HG03103 (cell line): ENCODE measurements around the gene KCTD5.
"Not testable (repeated sequence)": the region's sequence is repeated elsewhere in the genome, so short reads cannot be mapped to it uniquely, and the experiment has no call there.

ENCODE experiments used
- ATAC-seq: cut with Tn5 transposase; IDR thresholded peaks from one replicate; pipeline ENCODE4 v1.9.1; 2021; ENCODE audit warnings: low read depth; ENCODE audit not compliant: unreplicated experiment

KCTD5 gene

DNA sequence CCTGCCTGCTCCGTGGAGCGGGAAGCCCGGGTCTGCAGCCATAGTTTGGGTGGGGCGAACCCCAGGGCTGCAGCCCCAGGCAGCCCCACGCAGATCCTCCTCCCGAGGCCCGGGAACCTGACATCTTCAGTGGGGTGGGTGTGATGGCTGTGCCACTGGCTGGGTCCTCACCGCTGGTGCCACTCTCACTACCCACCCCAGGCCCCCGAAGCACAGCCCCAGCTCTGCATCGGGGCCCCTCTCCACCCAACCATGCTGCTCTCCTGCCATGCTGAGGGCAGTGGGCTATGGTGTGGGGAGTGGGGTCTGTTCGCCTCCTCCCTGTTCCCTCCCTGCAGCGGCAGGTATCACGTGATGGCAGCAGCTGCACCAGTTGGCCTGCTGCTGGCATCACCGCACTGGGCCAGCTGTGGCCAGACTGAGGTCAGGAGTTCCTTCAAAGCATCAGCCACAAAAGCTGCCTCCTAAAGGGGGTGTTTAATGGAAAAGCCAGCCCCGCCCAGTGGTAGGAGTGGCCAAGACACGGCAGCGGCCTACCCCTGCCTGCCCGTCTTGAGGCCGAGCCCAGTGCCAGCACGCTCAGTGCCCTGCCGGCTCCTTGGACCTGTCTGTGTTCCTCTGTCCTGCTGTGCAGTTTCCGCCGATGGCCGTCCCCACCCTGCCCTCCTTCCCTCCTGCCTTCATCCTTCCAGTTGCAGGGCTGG is 10.8 kb downstream of the KCTD5 start:
- ATAC-seq: no peak

DNA sequence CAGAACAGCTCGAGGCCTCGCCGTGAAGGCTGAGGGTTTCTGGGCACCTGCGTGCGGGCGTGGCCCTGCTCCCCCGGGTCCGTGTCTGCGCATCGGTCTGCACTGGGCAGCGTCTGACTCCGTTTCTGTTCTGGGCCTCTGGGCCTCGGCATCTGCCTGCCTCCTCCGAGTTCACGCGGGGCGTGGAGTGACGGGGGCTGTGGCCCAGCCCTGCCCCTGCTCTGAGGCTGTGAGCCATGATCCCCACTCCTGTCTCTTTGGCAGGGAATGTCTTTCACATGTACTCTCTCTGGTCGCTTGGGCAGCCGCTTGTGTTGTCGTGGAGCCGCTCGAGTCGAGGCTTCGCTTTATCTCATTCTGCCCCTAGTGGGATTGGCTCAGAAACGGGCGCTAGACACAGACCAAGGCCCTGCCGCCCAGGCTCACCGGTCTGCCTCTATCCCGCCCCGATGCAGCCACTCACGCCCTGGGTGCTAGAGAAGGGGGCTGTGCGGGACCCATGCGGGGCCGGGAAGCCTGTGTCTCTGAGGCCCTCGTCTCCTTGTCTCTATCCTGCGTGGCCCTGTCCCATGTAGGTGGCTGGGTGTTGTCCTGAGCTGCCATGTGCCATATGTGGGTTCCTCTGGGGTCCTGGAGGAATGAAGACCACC is 14.4 kb downstream of the KCTD5 start:
- not testable (repeated sequence) for ATAC-seq

DNA sequence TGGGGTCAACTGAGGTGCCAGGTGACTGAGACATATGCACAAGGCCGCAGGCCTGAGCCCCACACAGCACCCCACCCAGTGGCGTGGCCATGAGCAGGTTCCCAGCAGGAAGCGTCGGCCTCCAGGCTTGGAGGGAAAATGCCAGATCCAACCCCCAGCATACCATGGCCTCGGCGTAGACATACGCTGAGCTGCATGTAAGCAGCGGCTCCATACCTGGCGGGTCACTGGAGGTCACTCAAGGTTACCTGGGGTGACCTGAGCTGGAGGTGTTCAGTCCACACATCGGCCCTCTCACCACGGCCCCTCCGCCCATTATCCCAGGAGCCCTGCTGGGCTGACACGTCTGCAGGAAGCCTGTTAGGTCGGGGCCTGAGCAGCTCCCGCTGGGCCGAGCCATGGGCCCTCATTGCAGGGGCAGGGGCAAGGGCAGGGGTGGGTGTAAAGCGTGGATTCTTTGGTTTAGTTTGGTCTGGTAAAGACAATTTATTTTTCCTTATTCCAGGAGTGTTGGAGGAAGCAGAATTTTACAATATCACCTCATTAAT is 15.2 kb downstream of the KCTD5 start:
- ATAC-seq: no peak

- no peak for ATAC-seq
These were observed 16.0 kb downstream of the KCTD5 start for GRCh38 chr16:2698103-2698870.

GRCh38 chr16:2698965-2699750 is 16.8 kb downstream of the KCTD5 start:
- no peak for ATAC-seq

GRCh38 chr16:2699791-2700600 is 17.7 kb downstream of the KCTD5 start:
- ATAC-seq: no peak

DNA sequence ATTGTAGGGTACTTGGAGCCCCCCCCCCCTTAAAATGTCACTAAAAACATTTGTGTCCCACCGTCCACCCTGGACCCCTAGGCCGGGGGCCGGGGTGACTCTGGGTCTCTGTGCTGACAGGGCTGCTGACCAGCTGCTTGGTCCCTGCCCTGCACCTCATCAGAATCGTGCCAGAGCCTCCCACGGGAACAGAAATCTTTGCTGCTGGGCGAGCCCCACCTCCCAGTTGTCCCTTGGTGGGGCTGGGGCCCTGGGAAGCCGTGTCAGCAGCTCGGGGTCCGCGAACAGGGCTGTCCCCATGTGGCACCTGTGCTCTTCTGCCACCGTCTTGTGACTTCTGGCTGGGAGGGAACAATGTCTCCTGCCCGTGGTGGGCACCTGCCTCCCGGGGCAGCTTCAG is 18.5 kb downstream of the KCTD5 start:
- ATAC-seq: no peak

- ATAC-seq: no peak
These were observed 18.9 kb downstream of the KCTD5 start for GRCh38 chr16:2701272-2701671.

- ATAC-seq: no peak
These were observed 19.6 kb downstream of the KCTD5 start for GRCh38 chr16:2701713-2702437.

- no peak for ATAC-seq
These were observed 20.1 kb downstream of the KCTD5 start for GRCh38 chr16:2702438-2702825.

DNA sequence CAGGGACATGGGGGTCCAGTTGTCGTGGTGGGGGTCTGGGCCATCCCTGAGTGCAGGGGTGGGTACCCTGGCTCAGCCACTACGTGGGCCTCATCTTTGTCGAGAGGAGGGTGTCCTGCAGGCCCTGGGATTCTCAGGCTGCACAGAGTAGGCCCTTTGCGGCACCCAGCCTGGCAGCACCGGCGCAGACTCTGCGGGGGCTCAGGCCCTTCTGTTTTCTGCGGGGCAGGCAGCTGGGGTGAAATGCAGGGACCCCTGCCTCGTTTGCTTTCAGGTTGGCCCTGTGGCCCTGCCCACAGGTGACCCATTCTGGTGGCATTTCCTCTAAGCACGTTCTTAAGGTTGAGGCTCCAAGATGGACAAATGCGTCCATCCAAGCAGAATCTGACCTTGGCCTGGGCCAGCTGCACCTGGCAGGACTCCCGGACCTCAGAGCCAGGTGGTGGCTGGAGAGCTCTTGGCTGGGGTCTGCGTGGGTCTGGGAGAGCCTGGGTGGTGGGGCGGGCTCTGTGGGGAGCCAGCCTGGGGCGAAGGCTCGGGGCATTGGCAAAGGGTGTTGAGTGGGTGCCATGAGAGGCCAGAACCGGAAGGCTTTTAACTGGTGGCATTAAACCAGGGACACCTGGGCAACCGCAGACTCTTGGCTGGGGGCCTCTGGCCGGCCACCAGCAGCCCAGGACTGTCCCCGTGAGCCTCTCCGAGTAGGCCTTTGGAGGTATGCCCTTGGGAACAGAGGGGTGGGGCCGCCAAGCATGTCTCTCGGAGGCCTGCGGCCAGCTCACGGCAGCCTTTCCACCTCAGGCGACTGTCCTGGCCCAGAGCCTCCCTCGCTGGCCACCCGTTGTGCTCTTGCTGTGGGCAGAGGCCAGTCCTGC is 20.8 kb downstream of the KCTD5 start:
- ATAC-seq: no peak

DNA sequence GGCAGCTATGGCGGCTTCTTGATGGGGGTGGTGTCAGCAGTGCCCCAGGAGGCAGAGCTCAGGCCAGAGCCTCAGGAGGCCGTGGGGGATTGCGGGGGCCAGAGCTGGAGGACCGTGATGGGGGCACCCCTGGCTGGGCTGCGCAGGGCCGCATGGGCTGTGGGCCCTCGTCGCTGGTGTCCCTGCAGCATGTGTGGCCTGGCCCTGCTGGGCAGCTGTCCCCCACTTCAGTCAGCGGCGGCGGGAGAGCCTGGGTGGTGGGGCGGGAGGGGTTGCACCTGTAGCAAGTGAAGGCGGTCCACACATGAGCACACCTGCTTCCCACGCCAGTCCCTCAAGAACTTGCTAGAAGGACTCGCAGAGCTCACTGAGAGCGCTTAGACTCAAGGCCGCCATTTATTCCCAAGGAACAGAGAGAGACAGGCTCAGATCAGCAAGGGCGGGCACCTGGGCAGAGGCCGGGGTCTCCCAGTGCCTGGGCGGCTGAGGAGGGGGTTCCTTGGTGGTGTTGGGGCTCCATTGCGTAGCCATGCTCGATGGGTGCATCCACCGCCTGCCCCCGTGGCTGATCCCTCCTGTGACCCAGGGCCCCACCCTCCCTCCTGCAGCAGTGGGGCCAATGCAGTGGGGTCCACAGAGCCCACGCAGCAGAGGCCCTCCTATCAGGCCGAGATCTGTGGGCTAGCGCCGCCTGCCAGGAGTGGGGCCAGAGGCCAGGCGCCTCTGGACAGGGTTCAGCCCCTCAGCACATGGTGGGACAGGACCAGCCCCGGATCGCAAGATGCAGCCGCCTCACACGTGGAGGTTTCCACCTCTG is 22.1 kb downstream of the KCTD5 start:
- no peak for ATAC-seq

DNA sequence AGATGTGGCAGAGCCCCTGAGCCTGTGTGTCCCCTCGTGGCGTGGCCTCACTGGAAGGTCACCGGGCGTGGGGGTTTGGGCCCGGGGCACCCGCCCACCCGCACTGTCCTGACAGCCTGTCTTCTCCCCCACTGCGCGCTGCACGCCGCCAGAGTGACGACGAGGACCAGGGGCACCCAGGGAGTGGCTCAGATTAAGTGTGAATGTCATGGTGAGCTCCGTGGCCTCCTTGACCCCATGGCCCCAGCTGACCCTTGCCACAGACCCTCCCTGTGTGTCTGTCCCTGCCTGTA is 22.6 kb downstream of the KCTD5 start:
- ATAC-seq: no peak

GRCh38 chr16:2705351-2705750 is 23.0 kb downstream of the KCTD5 start:
- ATAC-seq: no peak

- no peak for ATAC-seq
These were observed 23.8 kb downstream of the KCTD5 start for GRCh38 chr16:2706085-2706484.

- no peak for ATAC-seq
These were observed 24.4 kb downstream of the KCTD5 start for GRCh38 chr16:2706611-2707311.
